DND-41 (cell line): Measurements from ENCODE around the gene CREB3L2.

Experiments
- CTCF ChIP-seq: IDR thresholded peaks from 2 replicates; pipeline ENCODE4 v1.5.1; 2012; ENCODE audit warnings: borderline replicate concordance, low read length, moderate library complexity, mild to moderate bottlenecking; ENCODE audit not compliant: poor library complexity, severe bottlenecking; ENCODE audit errors: extremely low read depth
- EZH2 ChIP-seq: IDR thresholded peaks from 3 replicates; pipeline ENCODE4 v1.6.1; 2012; ENCODE audit warnings: borderline replicate concordance, low read depth, mild to moderate bottlenecking, moderate library complexity, low read length, inconsistent platforms; ENCODE audit not compliant: severe bottlenecking

GRCh38 chr7:137976232-137976631, 25.7 kb downstream of the CREB3L2 start:
- TF ChIP-seq EZH2 (no peak), CTCF (no peak)
